Panc1 (cell line): ENCODE measurements around the gene RMDN3. TPM values are rescaled to one million over a fixed set of nuclear protein-coding genes. Genes with fewer than 3 reads are reported as not detected.

ENCODE experiments used
- ATAC-seq: fragments of 200-7000 bp; cut with Tn5 transposase; 2 replicates; pipeline ENCODE4 v1.9.1; 2020; ENCODE audit warnings: mild to moderate bottlenecking, moderate library complexity
- BruUV-seq: library from RNA; stranded (reverse); fragments of 400-500 nt; replicated peaks from 2 replicates; lab custom pipeline; 2021; lab: Mats Ljungman, UMichigan
- CTCF ChIA-PET: fragments of 300-600 bp; sonication (Branson Sonifier 250); formaldehyde crosslinking; loops from one replicate; lab custom pipeline; 2022; ENCODE audit warnings: antibody characterized with exemption; lab: Charles Lee
- POLR2A ChIA-PET: fragments of 300-600 bp; sonication (Branson Sonifier 250); formaldehyde crosslinking; loops from one replicate; lab custom pipeline; 2022; ENCODE audit warnings: antibody characterized with exemption; lab: Charles Lee
- DNase-seq: peaks from one replicate; pipeline ENCODE4 v3.0.0-alpha.2; 2010; ENCODE audit warnings: low read depth, low spot score
- H3K27ac ChIP-seq: 2 replicates; pipeline ENCODE4 v1.5.1; 2011; ENCODE audit warnings: mild to moderate bottlenecking, low read length, inconsistent platforms
- H3K27me3 ChIP-seq: fragments of 200-500 bp; sonication (Bioruptor generic); 2 replicates; pipeline ENCODE4 v1.6.0; 2014; ENCODE audit warnings: low read length, inconsistent platforms; ENCODE audit not compliant: control insufficient read depth, insufficient read depth
- H3K36me3 ChIP-seq: fragments of 200-500 bp; sonication (Bioruptor generic); 2 replicates; pipeline ENCODE4 v1.5.1; 2014; ENCODE audit warnings: inconsistent platforms, mild to moderate bottlenecking, low read length, moderate library complexity; ENCODE audit not compliant: control insufficient read depth, insufficient read depth
- H3K4me1 ChIP-seq: 2 replicates; pipeline ENCODE4 v1.5.1; 2011; ENCODE audit warnings: inconsistent platforms, mild to moderate bottlenecking, low read length, moderate library complexity; ENCODE audit not compliant: control insufficient read depth, insufficient read depth
- H3K4me3 ChIP-seq, 2 experiments: 2 replicates each; pipeline ENCODE4 v1.5.1; 2011 to 2012; ENCODE audit warnings: low read depth in 2 of 2, low read length in 2 of 2, mild to moderate bottlenecking in 2 of 2, inconsistent platforms in 1 of 2, moderate library complexity in 1 of 2
- H3K9me3 ChIP-seq: fragments of 200-500 bp; sonication (Bioruptor generic); 2 replicates; pipeline ENCODE4 v1.5.1; 2014; ENCODE audit warnings: low read depth, mild to moderate bottlenecking, inconsistent platforms, low read length, moderate library complexity; ENCODE audit not compliant: control insufficient read depth, insufficient read depth
- POLR2AphosphoS5 ChIP-seq: IDR thresholded peaks from 2 replicates; pipeline ENCODE4 v1.6.1; 2012; ENCODE audit warnings: mild to moderate bottlenecking, low read depth, low read length, moderate library complexity
- SIN3A ChIP-seq: IDR thresholded peaks from 2 replicates; pipeline ENCODE4 v1.6.1; 2012; ENCODE audit warnings: low read depth, mild to moderate bottlenecking, low read length, moderate library complexity, borderline replicate concordance; ENCODE audit not compliant: insufficient read depth
- TCF7L2 ChIP-seq: IDR thresholded peaks from 2 replicates; pipeline ENCODE4 v1.6.1; 2011; ENCODE audit warnings: mild to moderate bottlenecking, low read depth, low read length, inconsistent platforms
- in situ Hi-C: cut with HindIII; loops from 2 replicates; pipeline ENCODE4 v1.10.0; 2016; ENCODE audit warnings: low sequenced_read_pairs, low pct_unique_long_range_greater_than_20kb
- intact Hi-C: fragments of 100-400 bp; cut with micrococcal nuclease; formaldehyde crosslinking; loops from one replicate; pipeline ENCODE4 v1.10.0; 2022; ENCODE audit not compliant: unreplicated experiment
- total RNA-seq: library from RNA; stranded (reverse); gene quantifications from one replicate; pipeline ENCODE4 v1.2.1, GENCODE V29; 2021; ENCODE audit not compliant: unreplicated experiment
- TF ChIP-seq, protein P1 (sequence below): fragments of 450-650 bp; IDR thresholded peaks from 2 replicates; pipeline ENCODE4 v1.5.1; 2017; ENCODE audit warnings: mild to moderate bottlenecking
- TF ChIP-seq, protein P2 (sequence below), 2 experiments: IDR thresholded peaks; 2 replicates each; pipeline ENCODE4 v1.6.1; 2011 to 2012; ENCODE audit warnings: low read depth in 2 of 2, control low read depth in 1 of 2, low read length in 1 of 2, mild to moderate bottlenecking in 1 of 2, moderate library complexity in 1 of 2; ENCODE audit not compliant: insufficient read depth in 1 of 2

The RMDN3 gene
- total RNA-seq, 1 experiment from 2014 or later: 33.2 TPM

DNA sequence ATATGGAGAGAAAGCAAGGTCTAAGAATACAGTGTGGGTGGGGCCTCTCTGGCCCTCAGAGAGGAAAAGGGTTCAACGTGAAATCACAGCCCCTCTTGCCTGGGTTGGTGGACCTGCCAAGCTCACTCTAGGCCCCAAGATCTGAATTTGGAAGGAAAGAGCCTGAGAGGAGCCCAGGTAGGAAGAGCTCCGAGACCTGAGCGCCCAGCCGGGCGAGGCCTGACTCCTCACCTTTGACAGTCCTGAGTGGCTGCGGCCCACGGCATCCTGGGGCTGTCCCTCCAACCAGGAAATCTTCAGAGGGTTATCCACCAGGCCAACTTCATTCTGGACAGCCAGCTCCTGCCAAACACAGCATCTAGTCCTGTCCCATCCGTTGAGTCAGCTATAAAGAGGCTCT, 18.4 kb upstream of the RMDN3 start:
- H3K4me1 ChIP-seq: peaks cover 11% of the 10 kb centered on the region; the same call in 1 of the 2 replicates
- ATAC-seq (no peak), DNase-seq (no peak)
- intact Hi-C loops (no loop called here), in situ Hi-C loops (no loop called here)
- no peak overlapping the region for H3K27ac ChIP-seq
- H3K9me3 ChIP-seq: no peaks in the 10 kb centered on the region
- TF ChIP-seq SIN3A: no peak
- TF ChIP-seq, protein P1, sequence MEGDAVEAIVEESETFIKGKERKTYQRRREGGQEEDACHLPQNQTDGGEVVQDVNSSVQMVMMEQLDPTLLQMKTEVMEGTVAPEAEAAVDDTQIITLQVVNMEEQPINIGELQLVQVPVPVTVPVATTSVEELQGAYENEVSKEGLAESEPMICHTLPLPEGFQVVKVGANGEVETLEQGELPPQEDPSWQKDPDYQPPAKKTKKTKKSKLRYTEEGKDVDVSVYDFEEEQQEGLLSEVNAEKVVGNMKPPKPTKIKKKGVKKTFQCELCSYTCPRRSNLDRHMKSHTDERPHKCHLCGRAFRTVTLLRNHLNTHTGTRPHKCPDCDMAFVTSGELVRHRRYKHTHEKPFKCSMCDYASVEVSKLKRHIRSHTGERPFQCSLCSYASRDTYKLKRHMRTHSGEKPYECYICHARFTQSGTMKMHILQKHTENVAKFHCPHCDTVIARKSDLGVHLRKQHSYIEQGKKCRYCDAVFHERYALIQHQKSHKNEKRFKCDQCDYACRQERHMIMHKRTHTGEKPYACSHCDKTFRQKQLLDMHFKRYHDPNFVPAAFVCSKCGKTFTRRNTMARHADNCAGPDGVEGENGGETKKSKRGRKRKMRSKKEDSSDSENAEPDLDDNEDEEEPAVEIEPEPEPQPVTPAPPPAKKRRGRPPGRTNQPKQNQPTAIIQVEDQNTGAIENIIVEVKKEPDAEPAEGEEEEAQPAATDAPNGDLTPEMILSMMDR: no peak
- no peak for TF ChIP-seq POLR2AphosphoS5
- TF ChIP-seq, protein P2, sequence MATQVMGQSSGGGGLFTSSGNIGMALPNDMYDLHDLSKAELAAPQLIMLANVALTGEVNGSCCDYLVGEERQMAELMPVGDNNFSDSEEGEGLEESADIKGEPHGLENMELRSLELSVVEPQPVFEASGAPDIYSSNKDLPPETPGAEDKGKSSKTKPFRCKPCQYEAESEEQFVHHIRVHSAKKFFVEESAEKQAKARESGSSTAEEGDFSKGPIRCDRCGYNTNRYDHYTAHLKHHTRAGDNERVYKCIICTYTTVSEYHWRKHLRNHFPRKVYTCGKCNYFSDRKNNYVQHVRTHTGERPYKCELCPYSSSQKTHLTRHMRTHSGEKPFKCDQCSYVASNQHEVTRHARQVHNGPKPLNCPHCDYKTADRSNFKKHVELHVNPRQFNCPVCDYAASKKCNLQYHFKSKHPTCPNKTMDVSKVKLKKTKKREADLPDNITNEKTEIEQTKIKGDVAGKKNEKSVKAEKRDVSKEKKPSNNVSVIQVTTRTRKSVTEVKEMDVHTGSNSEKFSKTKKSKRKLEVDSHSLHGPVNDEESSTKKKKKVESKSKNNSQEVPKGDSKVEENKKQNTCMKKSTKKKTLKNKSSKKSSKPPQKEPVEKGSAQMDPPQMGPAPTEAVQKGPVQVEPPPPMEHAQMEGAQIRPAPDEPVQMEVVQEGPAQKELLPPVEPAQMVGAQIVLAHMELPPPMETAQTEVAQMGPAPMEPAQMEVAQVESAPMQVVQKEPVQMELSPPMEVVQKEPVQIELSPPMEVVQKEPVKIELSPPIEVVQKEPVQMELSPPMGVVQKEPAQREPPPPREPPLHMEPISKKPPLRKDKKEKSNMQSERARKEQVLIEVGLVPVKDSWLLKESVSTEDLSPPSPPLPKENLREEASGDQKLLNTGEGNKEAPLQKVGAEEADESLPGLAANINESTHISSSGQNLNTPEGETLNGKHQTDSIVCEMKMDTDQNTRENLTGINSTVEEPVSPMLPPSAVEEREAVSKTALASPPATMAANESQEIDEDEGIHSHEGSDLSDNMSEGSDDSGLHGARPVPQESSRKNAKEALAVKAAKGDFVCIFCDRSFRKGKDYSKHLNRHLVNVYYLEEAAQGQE (IDR thresholded peaks at IDR 0.05; ENCODE audit: insufficient read depth in 1 of 2, low read depth in 2 of 2, low read length in 1 of 2): no peak
- no peak for TF ChIP-seq TCF7L2
- POLR2A ChIA-PET: no interaction called here
- H3K36me3 ChIP-seq: no peaks in the 10 kb centered on the region
- CTCF ChIA-PET: no interaction called here
- H3K4me3 ChIP-seq: no peak overlapping the region
- BruUV-seq: no TSS peak
- no peaks in the 10 kb centered on the region for H3K27me3 ChIP-seq

DNA sequence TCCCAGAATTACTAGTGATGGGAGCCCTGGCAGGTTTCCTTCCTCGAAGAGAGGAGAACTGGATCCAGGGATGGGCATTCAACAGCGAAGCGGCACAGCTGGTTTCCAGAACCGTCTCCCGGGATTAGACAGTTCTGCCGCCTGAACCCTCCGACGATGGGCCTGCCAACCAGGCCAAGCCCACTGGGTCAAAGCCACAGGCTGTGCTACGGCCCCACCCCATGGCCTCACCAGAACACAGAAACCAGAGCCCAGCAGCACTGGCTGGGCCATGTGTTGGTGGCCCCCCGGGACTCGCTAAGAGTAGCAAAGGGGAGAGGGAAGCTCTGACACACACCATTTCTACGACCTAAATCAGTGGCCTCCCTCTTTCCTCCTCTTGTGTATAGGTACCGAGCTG, 17.0 kb upstream of the RMDN3 start:
- POLR2A ChIA-PET: no interaction called here
- Histone ChIP-seq H3K27me3 (no peaks in the 10 kb centered on the region), H3K9me3 (no peaks in the 10 kb centered on the region), H3K4me3 (no peak overlapping the region), H3K36me3 (no peaks in the 10 kb centered on the region), H3K4me1 (peaks cover 16% of the 10 kb centered on the region), H3K27ac (no peak overlapping the region)
- CTCF ChIA-PET: no interaction called here
- no TSS peak for BruUV-seq
- intact Hi-C loops: no loop called here
- DNase-seq: no peak
- ATAC-seq: no peak
- TF ChIP-seq, protein P2 (IDR thresholded peaks at IDR 0.05; ENCODE audit: insufficient read depth in 1 of 2, low read depth in 2 of 2, low read length in 1 of 2): no peak
- TF ChIP-seq, protein P1: no peak
- TF ChIP-seq SIN3A (no peak), POLR2AphosphoS5 (no peak), TCF7L2 (no peak)
- in situ Hi-C loops: no loop called here
